HepG2 (cell line): ENCODE data around the gene BATF2. TPM values are rescaled to one million over a fixed set of nuclear protein-coding genes. Genes with fewer than 3 reads are reported as not detected.

Experiments used
- FOXP1 ChIP-seq, 2 experiments: fragments of 450-650 bp in 1 of 2; IDR thresholded peaks; 2 replicates each; pipeline ENCODE4 v1.6.1; 2017 to 2018; ENCODE audit warnings: antibody characterized with exemption in 1 of 2
- PHF8 ChIP-seq: sonication (generic); formaldehyde crosslinking; IDR thresholded peaks from 2 replicates; pipeline ENCODE4 v1.5.0; 2020; ENCODE audit warnings: missing genetic modification reagents
- ZFP62 ChIP-seq: sonication (generic); formaldehyde crosslinking; IDR thresholded peaks from 2 replicates; pipeline ENCODE4 v1.4.0; 2020; ENCODE audit warnings: missing genetic modification reagents
- ZNF546 ChIP-seq: sonication (generic); formaldehyde crosslinking; conservative IDR thresholded peaks from 2 replicates; pipeline ENCODE4 v1.8.1; 2023; ENCODE audit warnings: mild to moderate bottlenecking, missing genetic modification reagents
- ZNF572 ChIP-seq: sonication (generic); formaldehyde crosslinking; IDR thresholded peaks from 2 replicates; pipeline ENCODE4 v1.5.1; 2020; ENCODE audit warnings: mild to moderate bottlenecking, missing genetic modification reagents
- ZNF605 ChIP-seq: sonication (generic); formaldehyde crosslinking; IDR thresholded peaks from 2 replicates; pipeline ENCODE4 v1.8.0; 2022; ENCODE audit warnings: mild to moderate bottlenecking, missing genetic modification reagents
- ZNF660 ChIP-seq: sonication (generic); formaldehyde crosslinking; IDR thresholded peaks from 2 replicates; pipeline ENCODE4 v1.5.1; 2020; ENCODE audit warnings: mild to moderate bottlenecking, low read depth, missing genetic modification reagents, borderline replicate concordance
- ZNF768 ChIP-seq: sonication (generic); formaldehyde crosslinking; IDR thresholded peaks from 2 replicates; pipeline ENCODE4 v1.4.0; 2020; ENCODE audit warnings: missing genetic modification reagents
- polyA plus RNA-seq, 8 experiments: library from polyadenylated mRNA; depleted of rRNA in 3 of 8; stranded (reverse) in 7 of 8; unstranded in 1 of 8; fragments of >200 nt; fragmentation: Illumina TruSeq in 4 of 8; extraction: Trizol in 4 of 8; gene quantifications; 2 replicates each; pipeline versions ENCODE4 v1.2.1 to v1.2.3, GENCODE V29; 2011 to 2016; ENCODE audit warnings: low read depth in 4 of 8, missing spikeins in 1 of 8, mixed read lengths in 1 of 8; ENCODE audit not compliant: insufficient read depth in 1 of 8
- total RNA-seq, 5 experiments: library from RNA; depleted of rRNA; stranded (reverse); fragments of >200 nt; fragmentation: Illumina TruSeq; extraction: Trizol; gene quantifications; 2 replicates each; pipeline ENCODE4 v1.2.3, GENCODE V29; 2016; ENCODE audit warnings: low read depth in 1 of 5
- TF ChIP-seq, protein P1 (sequence below): sonication (generic); formaldehyde crosslinking; IDR thresholded peaks from 2 replicates; pipeline ENCODE4 v1.5.0; 2020; ENCODE audit warnings: mild to moderate bottlenecking, missing genetic modification reagents, borderline replicate concordance

Gene BATF2
- total and polyA plus RNA-seq, 2 of the 13 experiments (the other 11 are each of a cell fraction or from before 2014, with no cell fraction given), result 2.8 to 3.9 TPM

DNA sequence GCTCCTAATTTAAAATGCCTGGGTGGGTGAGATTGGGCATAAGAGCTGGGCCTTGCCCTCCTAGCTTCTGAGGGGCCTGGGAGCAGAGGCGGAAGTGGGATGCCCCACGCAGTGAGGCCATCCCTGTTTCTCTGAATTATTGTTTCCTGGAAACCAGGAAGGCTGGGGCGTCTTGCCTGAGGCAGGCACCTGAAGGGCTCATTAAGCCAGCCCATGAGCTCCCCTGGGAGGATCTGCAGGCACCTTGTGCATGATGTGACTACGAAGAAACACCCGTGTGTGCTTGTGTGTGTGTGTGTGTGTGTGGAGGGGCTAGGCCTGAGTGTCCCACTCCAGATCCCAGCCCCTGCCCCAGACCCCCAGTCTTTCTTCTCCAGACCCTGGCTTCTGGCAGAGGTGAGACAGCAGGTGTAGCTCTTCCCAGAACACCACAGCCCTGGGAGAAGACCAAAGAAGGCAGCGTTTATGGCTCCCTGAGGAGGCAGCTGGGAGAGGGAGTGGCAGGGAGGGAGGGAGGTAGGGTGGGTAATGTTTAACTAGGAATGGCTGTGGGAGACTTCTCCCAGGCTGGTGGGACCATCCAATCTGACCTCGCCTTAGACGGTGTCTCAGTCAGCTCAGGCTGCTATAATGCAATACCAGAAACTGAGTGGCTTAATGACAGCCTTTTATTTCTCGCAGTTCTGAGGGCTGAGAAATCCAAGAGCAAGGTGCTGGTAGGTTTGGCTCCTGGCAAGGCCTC, 2.1 kb upstream of the BATF2 start (continued):
- TF ChIP-seq, protein P1, sequence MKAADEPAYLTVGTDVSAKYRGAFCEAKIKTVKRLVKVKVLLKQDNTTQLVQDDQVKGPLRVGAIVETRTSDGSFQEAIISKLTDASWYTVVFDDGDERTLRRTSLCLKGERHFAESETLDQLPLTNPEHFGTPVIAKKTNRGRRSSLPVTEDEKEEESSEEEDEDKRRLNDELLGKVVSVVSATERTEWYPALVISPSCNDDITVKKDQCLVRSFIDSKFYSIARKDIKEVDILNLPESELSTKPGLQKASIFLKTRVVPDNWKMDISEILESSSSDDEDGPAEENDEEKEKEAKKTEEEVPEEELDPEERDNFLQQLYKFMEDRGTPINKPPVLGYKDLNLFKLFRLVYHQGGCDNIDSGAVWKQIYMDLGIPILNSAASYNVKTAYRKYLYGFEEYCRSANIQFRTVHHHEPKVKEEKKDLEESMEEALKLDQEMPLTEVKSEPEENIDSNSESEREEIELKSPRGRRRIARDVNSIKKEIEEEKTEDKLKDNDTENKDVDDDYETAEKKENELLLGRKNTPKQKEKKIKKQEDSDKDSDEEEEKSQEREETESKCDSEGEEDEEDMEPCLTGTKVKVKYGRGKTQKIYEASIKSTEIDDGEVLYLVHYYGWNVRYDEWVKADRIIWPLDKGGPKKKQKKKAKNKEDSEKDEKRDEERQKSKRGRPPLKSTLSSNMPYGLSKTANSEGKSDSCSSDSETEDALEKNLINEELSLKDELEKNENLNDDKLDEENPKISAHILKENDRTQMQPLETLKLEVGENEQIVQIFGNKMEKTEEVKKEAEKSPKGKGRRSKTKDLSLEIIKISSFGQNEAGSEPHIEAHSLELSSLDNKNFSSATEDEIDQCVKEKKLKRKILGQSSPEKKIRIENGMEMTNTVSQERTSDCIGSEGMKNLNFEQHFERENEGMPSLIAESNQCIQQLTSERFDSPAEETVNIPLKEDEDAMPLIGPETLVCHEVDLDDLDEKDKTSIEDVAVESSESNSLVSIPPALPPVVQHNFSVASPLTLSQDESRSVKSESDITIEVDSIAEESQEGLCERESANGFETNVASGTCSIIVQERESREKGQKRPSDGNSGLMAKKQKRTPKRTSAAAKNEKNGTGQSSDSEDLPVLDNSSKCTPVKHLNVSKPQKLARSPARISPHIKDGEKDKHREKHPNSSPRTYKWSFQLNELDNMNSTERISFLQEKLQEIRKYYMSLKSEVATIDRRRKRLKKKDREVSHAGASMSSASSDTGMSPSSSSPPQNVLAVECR (CRISPR knock-in tag), result peak; percentile 33; the same call in 1 of the 2 replicates
- no peak for TF ChIP-seq ZFP62 (CRISPR knock-in tag)
- 0 out of 2 replicates have a peak, but pooled peaks have one; percentile 40 for TF ChIP-seq ZNF605 (CRISPR knock-in tag)
- TF ChIP-seq ZNF768 (CRISPR knock-in tag), result peak; percentile 29; the same call in 1 of the 2 replicates
- TF ChIP-seq ZNF572, result peak; percentile 81; the same call in 1 of the 2 replicates
- TF ChIP-seq ZNF546 (CRISPR knock-in tag), result 0 out of 2 replicates have a peak, but pooled peaks have one; percentile 45
- TF ChIP-seq FOXP1 (IDR thresholded peaks at IDR 0.05), result no peak
- TF ChIP-seq FOXP1 (CRISPR knock-in tag; IDR thresholded peaks at IDR 0.05), result 0 out of 2 replicates have a peak, but pooled peaks have one; percentile 5
- TF ChIP-seq PHF8 (CRISPR knock-in tag), result peak; percentile 18; the same call in 1 of the 2 replicates
- TF ChIP-seq ZNF660 (CRISPR knock-in tag), result no peak
